Measurements from ENCODE around the gene VTI1A.

Gene VTI1A

DNA sequence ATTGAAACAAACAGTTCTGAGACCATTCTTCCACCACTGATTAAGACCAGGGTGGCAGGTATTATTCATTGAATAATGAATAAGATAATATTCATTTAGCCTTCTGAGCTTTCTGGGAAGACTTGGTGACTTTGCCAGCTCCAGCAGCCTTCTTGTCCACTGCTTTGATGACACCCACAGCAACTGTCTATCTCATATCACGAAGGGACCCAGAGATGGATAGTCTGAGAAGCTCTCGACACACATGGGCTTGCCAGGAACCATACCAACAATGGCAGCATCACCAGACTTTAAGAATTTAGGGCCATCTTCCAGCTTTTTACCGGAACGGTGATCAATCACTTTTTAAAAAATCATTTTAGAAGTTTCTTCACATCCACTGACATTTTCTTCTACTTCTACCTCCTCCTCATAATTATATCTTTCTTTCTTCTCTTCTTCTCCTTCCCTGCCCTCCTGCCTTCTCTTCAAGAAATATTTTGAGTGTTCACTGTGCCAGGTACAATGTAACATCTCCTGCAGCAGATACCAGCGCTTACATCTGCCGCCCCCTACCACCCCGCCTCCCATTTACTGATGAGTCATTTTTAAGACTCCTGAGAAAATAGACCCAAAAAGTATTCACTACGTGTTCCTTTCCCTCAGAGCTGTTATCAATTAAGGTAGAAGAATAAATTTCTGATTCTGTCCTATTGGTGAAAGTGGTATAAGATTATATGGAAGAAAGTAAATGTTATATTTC is 101.7 kb downstream of the VTI1A start:
- no peak for DNase-seq

DNA sequence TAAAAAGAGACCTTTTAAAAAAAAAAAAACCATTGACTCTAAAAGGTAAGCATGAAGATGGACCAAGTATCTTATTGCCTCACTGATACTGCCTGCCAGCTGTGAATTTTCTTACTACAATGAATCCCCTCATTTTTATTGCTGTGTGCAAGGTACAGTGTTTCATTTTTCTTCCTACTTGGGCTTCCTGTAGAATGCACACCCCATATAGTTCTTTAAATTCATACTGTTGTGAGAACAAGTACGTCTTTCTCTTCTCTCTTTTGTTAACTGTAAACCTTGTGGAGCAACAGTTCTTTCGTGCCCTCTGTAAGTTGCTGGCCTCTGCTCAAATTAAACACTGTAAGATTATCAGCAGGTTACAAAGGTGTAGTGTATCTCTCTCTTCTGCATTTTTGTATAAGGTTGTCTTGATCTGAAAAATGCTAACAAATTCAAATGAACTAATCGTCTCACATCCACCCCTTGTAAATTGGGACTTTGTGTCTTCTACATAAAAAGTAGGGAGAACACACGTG is 105.6 kb downstream of the VTI1A start:
- no peak for DNase-seq

DNA sequence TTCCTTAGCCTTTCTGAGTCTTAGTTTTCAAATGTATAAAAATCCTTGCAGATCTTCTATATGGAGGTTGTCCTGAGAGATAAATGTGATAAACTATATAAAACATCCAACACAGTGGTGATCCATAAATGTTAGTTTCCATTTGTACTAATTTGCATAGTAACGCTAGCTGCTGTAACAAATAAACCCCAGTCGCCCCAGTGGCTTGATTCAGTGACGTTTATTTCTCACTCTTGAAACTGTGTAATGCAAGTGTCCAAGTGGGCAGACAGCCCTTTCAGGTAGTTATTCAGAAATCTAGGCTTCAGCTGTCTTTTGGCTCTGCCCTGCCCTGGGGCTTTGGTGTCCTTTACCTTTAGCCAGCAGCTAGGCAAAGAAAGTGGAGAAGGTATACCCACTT is 106.3 kb downstream of the VTI1A start:
- DNase-seq, result no peak

DNA sequence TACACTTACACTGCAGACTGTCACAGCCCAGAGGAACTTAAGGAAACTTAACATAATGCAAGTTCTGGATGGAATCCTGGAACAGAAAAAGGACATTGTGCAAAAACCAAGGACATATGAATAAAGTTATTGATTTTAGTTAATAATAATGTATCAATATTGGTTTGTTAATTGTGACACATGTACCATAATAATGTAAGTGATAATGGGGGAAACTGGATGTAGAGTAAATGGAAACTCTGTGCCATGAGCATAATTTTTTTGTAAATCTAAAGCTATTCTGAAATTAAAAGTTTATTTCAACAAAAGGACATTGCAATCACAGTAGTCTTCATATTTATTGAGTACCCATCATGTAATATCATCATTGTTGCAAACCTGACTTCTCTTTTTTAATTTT is 107.2 kb downstream of the VTI1A start:
- no peak for DNase-seq

DNA sequence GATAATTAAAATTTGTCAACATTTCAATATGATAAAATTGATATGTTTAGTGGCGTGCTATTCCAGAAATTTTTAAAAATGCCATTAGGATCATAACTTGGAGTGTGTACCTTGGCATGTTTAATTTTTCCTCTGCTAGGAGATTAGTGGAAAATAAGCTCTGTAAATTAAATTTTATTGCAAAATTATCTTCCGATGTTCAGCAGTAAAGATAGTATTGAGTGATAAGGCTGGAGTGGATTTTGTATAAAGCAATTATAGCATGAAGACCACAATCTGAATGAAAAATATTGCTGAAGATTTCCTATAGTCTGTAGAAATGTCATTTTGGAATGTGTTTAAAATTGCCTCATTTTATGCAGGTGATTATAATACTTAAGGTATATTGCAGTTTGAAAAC is 110.2 kb downstream of the VTI1A start:
- DNase-seq, result no peak

DNA sequence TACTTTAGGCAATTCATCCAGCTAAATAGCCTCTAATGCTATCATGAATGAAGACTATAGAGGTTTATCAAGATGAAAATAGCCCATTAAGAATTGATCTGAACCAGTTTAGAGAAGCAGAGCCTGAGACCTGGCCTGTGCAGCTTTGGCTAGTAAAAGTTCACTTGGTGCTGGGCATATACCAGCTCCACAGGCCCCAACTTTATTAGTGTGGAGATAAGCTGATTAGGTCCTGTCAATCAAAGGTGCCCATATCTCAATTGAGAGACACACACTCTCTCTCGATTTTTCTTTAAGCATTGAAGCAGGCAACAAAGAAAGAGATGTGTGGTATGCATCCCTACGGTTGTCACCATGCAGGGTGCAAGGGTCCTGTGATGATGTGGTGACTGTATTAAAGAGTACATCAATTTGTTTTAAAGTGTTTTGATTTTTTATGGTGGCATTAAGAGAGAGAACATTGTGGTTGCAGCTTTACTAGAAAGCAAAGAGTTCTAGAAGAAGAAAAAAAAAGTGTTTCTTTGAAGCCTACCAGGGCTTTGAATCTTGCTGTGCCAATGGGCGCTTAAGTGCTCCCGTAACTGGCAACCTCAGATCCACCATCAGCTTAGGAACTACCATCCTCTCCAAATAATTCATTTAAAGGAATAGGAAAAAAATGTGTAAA is 111.6 kb downstream of the VTI1A start:
- no peak for DNase-seq

DNA sequence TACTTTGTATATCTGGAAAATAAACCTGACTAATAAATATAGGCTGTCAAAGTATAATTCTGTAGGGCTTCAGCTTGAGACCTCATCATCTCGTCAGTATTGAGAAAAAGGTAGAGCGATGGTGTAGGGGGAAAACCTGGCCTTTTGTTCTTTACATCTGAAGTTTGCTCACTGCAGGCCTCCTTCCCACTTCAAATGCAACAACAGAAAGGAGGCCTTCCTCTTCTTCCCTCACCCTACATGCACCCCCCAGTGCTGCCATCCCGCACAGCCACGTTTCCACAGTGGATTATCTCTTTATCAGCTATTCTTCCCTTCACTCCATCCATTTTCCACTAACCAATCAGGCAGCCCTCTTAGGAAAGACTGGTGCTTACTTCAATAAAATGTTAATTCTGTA is 112.3 kb downstream of the VTI1A start:
- DNase-seq, result no peak

DNA sequence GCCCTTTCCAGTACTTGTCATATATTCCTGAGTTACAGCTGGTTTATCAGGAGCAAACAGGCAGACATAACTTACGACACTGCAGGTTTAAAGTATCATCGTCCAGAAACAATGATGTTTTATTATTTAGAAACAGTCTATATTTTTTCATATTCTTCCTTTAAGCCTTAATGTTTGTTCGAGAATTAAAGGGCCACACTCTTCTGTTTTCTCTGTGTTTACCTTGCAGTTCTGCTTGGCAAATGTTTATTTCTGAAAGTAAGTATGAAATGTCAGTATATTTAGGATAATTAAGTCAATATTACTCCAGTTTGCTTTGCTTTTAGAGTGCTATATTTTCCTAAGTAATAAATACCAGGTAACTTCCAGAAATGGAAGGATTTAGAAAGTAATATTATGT is 115.1 kb downstream of the VTI1A start:
- no peak for DNase-seq

DNA sequence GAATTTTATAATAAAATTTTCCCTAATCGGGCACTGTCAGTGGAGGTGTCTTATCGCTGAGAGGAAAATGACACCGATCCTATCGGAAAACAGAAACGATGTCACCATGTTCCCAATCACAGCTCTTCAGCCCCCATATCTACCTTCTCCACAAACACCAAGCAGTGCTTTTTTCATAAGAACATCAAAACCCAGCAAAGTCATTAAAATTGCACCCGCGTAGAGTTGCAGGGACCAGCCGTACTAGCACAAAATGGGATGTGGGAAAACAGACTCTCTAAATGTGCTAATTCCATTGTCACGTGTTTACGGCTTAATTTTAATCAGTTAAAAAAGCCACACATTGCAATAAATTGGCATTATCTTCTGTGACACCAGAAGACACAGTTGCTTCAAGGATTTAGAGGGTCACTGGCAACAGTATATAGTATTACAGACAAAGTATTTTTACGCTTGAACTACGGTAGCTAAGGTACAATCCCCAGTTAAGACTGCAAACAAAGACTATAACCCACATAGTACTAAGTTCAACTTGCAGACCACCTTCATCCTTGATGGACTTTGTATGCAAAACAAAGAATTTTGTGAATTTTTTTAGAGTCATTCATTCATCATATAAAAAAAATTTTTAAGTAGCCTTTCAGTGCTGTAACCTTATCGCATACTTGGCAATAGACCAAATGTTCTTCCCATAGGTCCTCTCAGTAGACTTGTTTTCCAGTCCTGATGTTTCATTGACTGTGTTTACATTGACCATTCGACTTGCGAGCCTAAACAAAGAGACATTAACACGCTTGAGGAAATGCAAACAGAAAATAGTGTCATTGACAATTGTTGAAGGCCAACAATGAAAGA is 116.0 kb downstream of the VTI1A start:
- DNase-seq, result no peak

DNA sequence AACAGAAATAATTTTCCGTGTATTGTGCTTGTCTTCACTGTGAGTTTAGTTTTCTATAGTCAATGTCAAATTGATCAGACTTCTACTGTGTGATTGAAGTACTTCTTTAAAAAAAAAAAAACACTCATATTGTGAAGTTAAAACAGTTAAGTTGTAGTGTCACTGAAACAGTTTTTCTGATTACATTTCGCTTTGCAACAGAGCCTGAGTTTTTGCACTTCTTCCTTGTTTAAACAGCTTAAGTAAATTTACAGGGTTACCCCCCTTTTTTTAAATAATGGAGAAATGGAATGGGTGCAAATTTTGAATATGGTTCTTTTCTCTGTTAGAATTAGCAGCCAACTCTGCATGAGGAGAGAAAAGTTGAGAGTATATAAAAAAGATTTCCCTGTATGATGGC is 117.3 kb downstream of the VTI1A start:
- no peak for DNase-seq

DNA sequence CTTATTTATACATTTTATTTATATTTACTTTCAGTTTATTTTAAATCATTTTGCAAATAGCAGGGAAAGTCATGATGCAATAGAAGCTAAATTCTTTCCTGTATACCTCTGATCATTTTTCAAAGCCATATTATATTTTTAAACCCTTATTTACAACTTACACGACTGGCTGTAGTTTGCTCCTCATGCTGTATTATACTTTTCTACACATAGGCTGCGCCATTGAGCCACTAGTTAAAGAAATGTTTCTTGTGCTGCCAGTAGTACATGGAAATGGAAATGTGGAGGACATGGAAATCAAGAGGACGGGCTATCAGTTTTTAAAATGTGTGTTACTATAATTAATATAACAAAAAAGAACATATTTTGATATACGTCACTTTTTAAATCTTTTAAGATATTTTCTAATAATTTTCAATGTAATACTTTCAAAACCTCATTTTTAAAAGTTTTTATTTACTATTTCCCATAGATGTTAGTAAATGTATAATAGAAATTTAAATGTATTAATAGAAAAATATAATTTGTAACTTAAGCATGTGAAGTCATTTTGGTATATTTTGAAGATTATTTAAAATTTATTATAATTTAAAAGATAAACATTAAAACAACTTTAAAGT is 118.5 kb downstream of the VTI1A start:
- no peak for DNase-seq

DNA sequence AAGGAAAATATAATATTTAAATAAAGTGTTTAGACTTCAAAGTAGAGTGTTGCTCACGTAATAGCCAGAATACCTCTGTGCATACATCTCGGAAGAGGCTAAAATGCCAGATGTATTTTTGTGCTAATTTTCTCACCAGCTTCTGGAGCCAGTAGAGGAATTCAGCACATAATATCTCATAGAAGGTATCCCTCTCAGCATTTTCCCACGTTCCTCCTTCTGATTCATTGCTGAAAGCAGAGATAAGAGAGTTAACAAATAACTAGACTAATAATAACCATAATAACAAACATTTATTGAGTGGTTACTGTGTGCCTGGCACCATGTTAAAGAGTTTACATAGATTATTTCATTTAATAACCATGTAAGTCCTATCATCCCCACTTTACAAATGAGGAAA is 123.6 kb downstream of the VTI1A start:
- no peak for DNase-seq

DNA sequence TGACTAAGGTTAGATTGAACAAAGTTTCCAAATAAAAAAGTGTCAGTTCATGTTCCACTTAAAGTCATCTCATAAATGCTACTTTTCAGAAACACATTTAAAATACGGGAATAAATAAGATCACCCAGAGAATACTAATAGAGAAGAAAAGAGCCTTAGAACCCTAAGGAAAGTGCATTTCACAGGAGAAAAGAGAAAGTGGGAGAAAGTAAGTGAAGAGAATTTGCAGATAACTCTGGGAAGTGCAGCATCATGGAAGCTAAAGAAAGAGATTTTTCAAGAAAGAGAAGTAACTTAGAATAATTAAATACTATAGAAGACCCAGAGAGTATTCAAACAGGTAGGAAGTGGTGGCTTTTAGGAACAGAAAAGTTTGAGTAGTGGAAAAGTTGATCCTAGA is 132.6 kb downstream of the VTI1A start:
- DNase-seq, result no peak

DNA sequence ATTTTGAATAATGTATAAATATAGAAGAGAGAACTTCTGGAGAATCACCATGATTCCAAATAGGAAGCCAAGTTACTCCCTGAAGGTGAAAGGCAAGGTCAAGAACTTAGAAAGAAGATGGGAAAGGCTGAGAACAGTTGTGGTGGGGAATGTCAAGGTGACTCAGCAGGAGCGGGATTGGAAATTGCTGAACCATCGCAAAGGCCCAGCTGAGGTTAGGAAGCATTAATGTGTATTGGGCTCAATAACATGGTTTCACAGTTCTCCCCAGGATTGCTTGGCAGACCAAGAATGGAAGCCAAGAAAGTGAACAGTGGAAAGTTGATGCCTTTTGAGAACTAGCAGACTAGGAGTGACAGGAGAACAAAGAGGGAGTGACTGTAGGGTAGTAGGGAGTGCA is 133.3 kb downstream of the VTI1A start:
- no peak for DNase-seq

DNA sequence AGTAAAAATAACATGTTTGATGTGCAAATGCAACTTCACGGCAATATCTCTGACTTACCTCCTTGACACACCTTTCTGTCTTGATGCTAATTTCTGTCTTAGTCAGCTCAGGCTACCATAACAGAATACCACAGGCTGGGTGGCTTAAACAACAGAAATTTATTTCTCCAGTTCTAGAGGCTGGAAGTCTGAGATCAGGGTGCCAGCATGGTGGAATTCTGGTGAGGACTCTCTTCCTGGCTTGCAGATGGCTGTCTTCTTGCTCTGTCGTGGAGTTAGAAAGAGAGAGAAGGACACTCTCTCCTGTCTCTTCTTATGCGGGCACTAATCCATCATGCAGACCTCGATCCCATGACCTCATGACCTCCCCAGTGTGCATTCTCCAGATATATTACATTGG is 134.9 kb downstream of the VTI1A start:
- no peak for DNase-seq

DNA sequence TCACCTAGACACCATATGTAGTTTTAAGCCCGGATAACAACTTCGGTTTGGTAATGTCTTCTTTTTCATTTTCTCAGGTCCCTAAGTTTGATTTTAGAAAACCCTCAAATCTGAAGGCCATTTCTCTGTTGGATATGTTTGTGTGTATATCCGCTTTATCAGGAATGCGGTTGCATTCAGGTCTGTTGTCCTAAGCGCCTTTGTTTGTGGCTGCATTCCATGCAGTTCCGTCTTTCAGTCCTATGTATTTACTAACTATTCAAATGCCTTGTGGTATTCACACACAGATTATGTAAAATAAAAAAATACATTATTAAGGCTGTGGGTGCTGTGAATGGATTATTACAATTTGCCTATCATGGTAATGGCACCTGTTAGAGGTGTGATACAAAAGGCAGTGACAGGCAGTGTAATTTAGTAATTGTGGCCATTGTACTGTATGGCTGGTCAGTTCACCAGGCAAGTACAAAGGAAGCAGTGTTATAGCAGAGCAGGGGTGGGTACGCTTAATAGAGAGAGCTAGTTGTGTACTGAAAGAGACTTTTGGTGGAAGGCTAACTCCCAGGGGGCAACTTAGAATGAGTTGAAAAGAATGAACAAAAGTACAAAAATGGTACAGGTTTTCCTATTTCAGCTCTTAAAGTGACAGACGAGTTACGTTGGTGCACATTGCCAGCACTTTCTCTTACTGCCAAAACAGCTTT is 136.4 kb downstream of the VTI1A start:
- DNase-seq, result no peak

DNA sequence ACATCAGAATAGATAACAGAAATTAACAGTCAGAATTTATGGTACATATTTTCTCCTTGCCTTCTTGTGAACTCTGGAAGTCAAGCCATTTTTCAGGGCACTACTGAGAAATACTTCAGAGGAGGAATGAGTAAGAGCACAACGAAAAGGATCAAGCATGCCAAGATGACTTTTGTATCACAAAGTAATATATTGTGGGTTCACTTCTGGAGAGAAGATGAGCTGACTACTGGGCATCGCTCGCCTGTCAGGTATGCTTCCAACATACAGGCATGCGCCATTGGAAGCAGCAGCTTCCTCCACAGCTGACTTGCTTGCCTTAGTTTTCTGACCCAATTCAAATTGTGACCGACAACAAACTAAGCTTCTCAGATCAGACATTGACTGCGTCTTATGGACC is 137.3 kb downstream of the VTI1A start:
- no peak for DNase-seq

DNA sequence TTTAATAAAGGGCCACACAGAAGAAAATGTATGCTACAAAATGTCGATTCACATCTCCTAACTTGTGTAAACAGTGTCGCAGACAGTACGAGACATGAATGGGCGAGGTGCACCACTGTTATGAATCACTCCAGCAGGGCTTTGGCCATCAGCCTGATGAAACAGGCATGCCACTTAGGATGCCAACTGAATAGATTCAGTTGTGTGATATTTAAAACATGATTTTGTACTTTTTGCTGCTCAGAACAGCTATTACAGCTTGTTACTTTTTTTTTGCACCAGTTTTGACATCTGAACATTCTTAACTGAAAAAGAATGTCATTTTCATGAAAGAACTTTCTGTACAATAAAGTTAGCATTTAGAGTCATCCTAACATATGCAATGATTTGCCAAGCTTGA is 138.1 kb downstream of the VTI1A start:
- DNase-seq, result no peak

DNA sequence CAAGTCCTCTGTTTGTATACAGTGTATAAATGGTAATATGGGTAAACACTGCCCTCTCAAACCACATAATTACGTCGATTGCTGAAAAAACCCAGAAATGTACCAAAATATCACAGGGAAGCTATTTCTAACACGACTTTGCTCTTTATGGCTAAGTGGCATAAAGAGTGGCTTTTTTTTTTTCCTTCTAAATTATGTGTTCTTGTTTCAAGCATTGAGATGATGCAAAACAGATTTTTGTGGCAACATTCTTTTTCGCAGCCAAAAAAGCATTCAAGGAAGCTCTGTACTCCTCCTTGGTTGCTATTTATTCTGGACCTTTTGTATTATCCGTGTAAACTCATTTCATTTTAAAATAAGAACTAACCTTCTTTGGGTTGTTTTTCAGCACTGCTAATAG is 138.9 kb downstream of the VTI1A start:
- no peak for DNase-seq

DNA sequence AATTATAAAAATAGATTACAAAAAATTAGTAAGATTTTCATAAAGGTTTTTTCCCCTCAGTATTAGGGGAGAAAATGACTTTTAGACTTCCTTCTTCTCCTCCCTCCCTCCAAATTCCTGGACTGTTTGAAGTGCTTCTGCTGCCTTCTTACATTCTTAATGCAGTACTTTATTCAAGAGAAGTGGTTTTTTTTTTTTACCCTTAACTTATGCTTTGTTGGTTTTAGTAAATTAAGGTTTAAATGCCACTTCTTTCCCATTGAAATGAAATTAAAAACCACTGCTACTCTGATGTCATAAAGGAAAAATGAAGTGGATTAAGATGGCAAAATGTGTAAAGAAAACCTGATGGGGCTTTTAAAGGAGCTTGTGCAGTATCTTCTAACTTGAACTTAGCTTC is 140.7 kb downstream of the VTI1A start:
- no peak for DNase-seq

DNA sequence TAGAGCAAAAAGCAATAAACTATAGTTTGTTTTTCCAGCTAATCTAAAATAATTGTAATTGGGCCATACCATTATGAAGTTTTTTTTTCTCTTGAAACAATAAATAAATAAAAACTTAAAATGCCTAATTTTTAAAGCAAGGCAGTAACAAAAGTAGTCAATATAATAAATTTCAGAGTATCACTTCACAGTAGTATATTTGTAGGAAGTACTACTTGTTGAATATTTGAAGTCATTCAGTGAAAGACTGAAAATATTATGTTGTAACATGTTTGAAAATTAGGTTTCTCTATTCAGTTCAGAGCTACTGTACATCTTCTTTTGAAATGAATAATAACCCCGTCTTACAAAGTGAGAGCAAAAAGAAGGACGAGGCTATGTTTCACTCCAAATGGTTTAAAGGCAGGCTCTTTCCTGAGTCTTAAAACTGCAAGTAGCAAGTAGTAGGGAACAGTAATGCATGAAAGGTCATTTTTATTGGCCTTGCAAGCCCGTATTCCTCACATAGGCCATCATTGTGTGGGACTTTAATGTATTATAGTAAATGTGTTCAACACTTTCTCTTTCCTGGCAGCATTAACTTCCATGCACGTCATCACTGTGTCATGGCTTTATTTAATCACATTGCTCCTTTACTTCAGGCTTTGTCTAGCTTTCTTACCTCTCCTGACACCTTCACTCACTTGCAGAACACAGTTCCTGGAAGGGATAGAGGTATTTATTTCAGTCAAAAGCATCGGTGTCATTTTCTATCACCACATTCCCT is 141.4 kb downstream of the VTI1A start:
- no peak for DNase-seq

DNA sequence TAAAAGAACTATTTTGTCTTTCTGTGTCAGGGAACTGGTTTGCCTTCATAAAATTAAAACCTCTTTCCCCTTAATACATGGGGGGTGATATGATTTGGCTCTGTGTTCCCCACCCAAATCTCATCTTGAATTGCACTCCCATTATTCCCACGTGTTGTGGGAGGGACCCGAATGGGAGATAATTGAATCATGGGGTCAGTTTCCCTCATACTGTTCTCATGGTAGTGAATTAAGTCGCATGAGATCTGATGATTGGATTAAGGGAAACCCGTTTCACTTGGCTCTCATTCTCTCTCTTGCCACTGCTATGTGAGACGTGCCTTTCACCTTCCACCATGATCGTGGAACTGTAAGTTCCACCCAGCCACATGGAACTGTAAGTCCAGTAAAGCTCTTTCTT is 142.1 kb downstream of the VTI1A start:
- DNase-seq, result no peak

All from NK-92 treated with Interleukin-12 subunit alpha and Interleukin-12 subunit beta, amount 100 ng/mL, for 24 hours (cell line).